NT2/D1 (cell line): ENCODE results near the gene PIGBOS1.

Experiments
- SUZ12 ChIP-seq: IDR thresholded peaks from 2 replicates; pipeline ENCODE4 v1.6.1; 2011; ENCODE audit not compliant: insufficient read length, insufficient read depth; ENCODE audit errors: extremely low read depth
- YY1 ChIP-seq: IDR thresholded peaks from 2 replicates; pipeline ENCODE4 v1.6.1; 2011; ENCODE audit not compliant: insufficient read length, insufficient read depth
- ZNF274 ChIP-seq: IDR thresholded peaks from 2 replicates; pipeline ENCODE4 v1.6.1; 2011; ENCODE audit warnings: mild to moderate bottlenecking, low read depth, low read length

- no peak for TF ChIP-seq YY1
- no peak for TF ChIP-seq ZNF274
- no peak for TF ChIP-seq SUZ12
These were observed 36.6 kb downstream of the PIGBOS1 start for GRCh38 chr15:55282284-55282833.
